ENCODE data around the gene ME3. TPM values are rescaled to one million over a fixed set of nuclear protein-coding genes. Genes with fewer than 3 reads are reported as not detected.

The ME3 gene
- total RNA-seq, 1 donor from 2014 or later, result 34.2 TPM

DNA sequence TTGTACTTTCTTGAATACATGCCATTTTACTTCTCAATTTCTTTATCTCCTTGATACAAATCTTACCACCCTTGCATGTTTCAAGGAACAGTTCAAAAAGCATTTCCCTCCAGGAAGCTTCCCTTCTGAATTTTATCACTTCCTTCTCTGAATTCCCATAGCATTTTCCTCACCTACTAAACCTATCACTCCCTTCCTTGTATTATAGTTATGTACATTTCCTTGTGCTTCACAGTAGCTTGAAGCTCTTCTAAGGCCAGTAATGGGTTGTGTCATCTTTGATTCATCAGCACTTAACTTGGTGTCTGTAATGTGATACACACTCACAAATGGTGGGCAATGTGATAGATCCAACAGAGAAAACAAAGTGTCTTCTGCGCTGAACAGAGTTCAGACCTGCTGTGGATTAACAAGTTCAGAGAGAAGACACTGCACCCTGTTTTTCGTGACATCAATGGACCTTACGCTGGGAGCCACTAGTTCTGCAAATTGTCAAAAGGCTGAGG is 170.2 kb downstream of the ME3 start:
- TF ChIP-seq, protein P1, sequence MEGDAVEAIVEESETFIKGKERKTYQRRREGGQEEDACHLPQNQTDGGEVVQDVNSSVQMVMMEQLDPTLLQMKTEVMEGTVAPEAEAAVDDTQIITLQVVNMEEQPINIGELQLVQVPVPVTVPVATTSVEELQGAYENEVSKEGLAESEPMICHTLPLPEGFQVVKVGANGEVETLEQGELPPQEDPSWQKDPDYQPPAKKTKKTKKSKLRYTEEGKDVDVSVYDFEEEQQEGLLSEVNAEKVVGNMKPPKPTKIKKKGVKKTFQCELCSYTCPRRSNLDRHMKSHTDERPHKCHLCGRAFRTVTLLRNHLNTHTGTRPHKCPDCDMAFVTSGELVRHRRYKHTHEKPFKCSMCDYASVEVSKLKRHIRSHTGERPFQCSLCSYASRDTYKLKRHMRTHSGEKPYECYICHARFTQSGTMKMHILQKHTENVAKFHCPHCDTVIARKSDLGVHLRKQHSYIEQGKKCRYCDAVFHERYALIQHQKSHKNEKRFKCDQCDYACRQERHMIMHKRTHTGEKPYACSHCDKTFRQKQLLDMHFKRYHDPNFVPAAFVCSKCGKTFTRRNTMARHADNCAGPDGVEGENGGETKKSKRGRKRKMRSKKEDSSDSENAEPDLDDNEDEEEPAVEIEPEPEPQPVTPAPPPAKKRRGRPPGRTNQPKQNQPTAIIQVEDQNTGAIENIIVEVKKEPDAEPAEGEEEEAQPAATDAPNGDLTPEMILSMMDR (IDR thresholded peaks at IDR 0.05), result no peak
- Histone ChIP-seq H3K27me3 (no peaks in the 10 kb centered on the region), H3K9me3 (no peaks in the 10 kb centered on the region), H3K27ac (no peak overlapping the region), H3K4me1 (no peaks in the 10 kb centered on the region), H3K4me3 (no peak overlapping the region), H3K36me3 (peaks cover 0 to 7% of the 10 kb centered on the region in 2 donors)
- intact Hi-C loops (cut with DNase I), result no loop called here
- no peak for DNase-seq (ENCODE audit: low spot score in 2 of 2)

DNA sequence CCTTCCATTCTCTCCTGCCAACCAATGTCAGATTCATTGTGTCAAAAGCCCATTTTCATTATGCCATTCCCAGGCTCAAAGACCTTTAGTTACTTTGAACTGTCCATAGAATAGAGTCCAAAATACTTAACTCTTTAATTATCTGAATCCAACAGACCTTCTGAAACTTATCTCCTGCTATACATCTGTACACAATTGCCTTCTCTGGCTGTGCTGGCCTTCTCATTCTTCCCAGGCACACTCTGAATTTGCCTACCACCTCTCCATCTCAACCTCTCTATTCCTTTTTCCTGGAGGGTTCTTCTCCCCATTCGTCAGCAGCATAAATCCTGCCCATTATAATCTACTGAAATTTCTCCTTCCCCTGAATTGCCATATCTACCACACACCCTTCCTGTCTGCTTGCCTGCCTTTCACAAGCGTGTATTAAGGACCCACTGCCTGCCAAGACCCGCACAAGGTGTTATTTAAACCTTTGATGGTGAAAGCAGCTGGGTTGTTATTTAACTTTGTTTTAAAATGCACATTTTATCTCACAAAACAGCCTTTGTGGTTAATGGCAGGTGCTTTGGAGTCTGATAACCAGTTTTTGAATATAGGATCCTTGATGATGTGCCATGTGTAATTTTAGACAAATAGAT is 171.8 kb downstream of the ME3 start:
- DNase-seq (ENCODE audit: low spot score in 2 of 2), result no peak
- intact Hi-C loops (cut with DNase I), result no loop called here
- H3K27ac ChIP-seq, result no peak overlapping the region

DNA sequence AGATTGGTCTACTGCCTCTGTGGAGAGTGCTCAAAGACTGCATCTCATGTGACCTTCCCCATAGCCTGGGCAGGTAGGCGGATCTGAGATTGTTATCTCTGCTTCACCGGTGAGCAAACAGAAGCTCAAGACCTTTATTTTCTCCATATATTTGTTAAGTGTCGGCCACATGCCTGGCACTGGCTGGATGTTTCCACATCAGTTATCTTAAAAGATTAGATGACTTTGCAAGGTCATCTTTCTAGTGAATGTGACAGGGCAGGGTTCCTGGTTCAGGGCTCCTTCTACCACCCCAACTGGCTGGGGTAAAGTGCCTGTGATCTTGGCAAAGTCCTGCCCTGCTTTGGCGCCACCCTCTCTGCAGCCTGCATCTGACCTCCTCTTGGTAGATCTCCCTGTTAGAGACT is 172.7 kb downstream of the ME3 start:
- TF ChIP-seq, protein P1 (IDR thresholded peaks at IDR 0.05), result no peak
- intact Hi-C loops (cut with DNase I), result no loop called here

More for the DNA sequence above, 171.8 kb downstream of the ME3 start:
- H3K4me1 ChIP-seq, result no peaks in the 10 kb centered on the region
- H3K36me3 ChIP-seq, result peaks cover 0 to under 1% of the 10 kb centered on the region in 2 donors
- TF ChIP-seq, protein P1 (IDR thresholded peaks at IDR 0.05), result no peak
- no peaks in the 10 kb centered on the region for H3K9me3 ChIP-seq
- no peaks in the 10 kb centered on the region for H3K27me3 ChIP-seq
- no peak overlapping the region for H3K4me3 ChIP-seq

DNA sequence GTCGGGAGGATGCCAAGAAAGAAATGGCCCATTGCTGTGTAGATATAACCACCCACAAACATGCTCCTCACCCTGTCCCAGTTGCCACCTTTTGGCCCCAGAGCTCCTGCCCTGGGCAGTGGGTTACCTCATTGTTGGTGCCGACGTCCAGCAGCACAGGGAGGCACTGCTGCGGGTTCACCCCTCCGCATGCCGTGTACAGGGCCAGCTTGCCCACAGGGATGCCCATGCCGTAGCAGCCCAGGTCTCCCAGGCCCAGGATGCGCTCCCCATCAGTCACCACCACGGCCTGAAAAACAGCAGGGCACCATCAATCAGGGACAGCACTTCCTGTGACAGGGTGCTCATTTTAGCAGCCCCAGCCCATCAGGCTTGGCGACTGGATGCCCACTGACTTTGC is 174.6 kb downstream of the ME3 start:
- no peaks in the 10 kb centered on the region for H3K27me3 ChIP-seq

More for the DNA sequence above, 172.7 kb downstream of the ME3 start:
- no peaks in the 10 kb centered on the region for H3K4me1 ChIP-seq
- no peaks in the 10 kb centered on the region for H3K36me3 ChIP-seq
- H3K27ac ChIP-seq, result no peak overlapping the region
- H3K27me3 ChIP-seq, result no peaks in the 10 kb centered on the region
- no peak overlapping the region for H3K4me3 ChIP-seq
- DNase-seq (ENCODE audit: low spot score in 2 of 2), result no peak
- H3K9me3 ChIP-seq, result no peaks in the 10 kb centered on the region

DNA sequence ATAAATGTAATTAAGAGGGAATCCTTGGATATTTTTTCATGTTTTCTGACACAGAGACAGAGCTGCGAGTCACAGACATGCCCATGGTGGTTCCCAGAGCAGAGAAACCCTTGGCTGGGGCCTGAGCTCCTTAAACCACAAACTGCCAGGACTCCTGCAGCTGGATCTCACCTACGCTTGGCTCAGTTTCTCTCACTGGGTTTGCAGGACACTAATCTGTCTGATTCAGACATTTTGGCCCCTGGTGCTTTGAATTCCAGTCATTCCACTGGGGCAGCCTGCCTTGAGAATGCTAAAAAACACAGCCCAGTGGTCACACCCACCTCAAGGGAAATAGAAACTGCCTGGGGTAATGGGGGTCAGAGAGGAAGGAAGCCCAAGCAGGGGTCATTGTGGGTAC is 175.1 kb downstream of the ME3 start:
- H3K9me3 ChIP-seq, result no peaks in the 10 kb centered on the region
- no peaks in the 10 kb centered on the region for H3K27me3 ChIP-seq
- TF ChIP-seq, protein P1 (IDR thresholded peaks at IDR 0.05), result no peak
- H3K27ac ChIP-seq, result peak overlapping the region in 1 of 2 donors; percentile 29
- H3K4me1 ChIP-seq, result no peaks in the 10 kb centered on the region
- intact Hi-C loops (cut with DNase I), result no loop called here
- H3K4me3 ChIP-seq, result no peak overlapping the region
- DNase-seq (ENCODE audit: low spot score in 2 of 2), result no peak
- H3K36me3 ChIP-seq, result no peaks in the 10 kb centered on the region

More for the DNA sequence above, 174.6 kb downstream of the ME3 start:
- H3K36me3 ChIP-seq, result no peaks in the 10 kb centered on the region
- intact Hi-C loops (cut with DNase I), result no loop called here
- H3K9me3 ChIP-seq, result no peaks in the 10 kb centered on the region
- TF ChIP-seq, protein P1 (IDR thresholded peaks at IDR 0.05), result no peak
- no peaks in the 10 kb centered on the region for H3K4me1 ChIP-seq
- no peak overlapping the region for H3K4me3 ChIP-seq
- DNase-seq (ENCODE audit: low spot score in 2 of 2), result no peak
- H3K27ac ChIP-seq, result peak overlapping the region in 1 of 2 donors; percentile 29

Data from ascending aorta (tissue), 2 donors.